ENCODE results near the gene DENND1A.

DENND1A gene

GRCh38 chr9:123419091-123419490 lies 510.8 kb downstream of the DENND1A start:
- TF ChIP-seq SIN3A (IDR thresholded peaks at IDR 0.05; ENCODE audit: borderline replicate concordance, insufficient read depth, low read length) (no peak), REST (IDR thresholded peaks at IDR 0.05; ENCODE audit: insufficient read depth in 1 of 2, low read depth in 2 of 2, low read length in 2 of 2) (no peak), TAF1 (IDR thresholded peaks at IDR 0.05; ENCODE audit: borderline replicate concordance, insufficient read depth, low read length) (no peak), POLR2AphosphoS5 (IDR thresholded peaks at IDR 0.05; ENCODE audit: low read depth, low read length) (no peak), FOXP2 (optimal IDR thresholded peaks at IDR 0.05; ENCODE audit: borderline replicate concordance, extremely low read depth, extremely low read length, insufficient read depth) (no peak)

- no peak for TF ChIP-seq TAF1 (IDR thresholded peaks at IDR 0.05; ENCODE audit: borderline replicate concordance, insufficient read depth, low read length)
- TF ChIP-seq SIN3A (IDR thresholded peaks at IDR 0.05; ENCODE audit: borderline replicate concordance, insufficient read depth, low read length): no peak
- TF ChIP-seq POLR2AphosphoS5 (IDR thresholded peaks at IDR 0.05; ENCODE audit: low read depth, low read length): no peak
- TF ChIP-seq REST (IDR thresholded peaks at IDR 0.05; ENCODE audit: insufficient read depth in 1 of 2, low read depth in 2 of 2, low read length in 2 of 2): no peak
- TF ChIP-seq FOXP2 (optimal IDR thresholded peaks at IDR 0.05; ENCODE audit: borderline replicate concordance, extremely low read depth, extremely low read length, insufficient read depth): no peak
Measured at GRCh38 chr9:123418506-123418905, 511.4 kb downstream of the DENND1A start.

- TF ChIP-seq FOXP2 (optimal IDR thresholded peaks at IDR 0.05; ENCODE audit: borderline replicate concordance, extremely low read depth, extremely low read length, insufficient read depth): no peak
- TF ChIP-seq REST (IDR thresholded peaks at IDR 0.05; ENCODE audit: insufficient read depth in 1 of 2, low read depth in 2 of 2, low read length in 2 of 2): no peak
- TF ChIP-seq SIN3A (IDR thresholded peaks at IDR 0.05; ENCODE audit: borderline replicate concordance, insufficient read depth, low read length): no peak
- no peak for TF ChIP-seq TAF1 (IDR thresholded peaks at IDR 0.05; ENCODE audit: borderline replicate concordance, insufficient read depth, low read length)
- TF ChIP-seq POLR2AphosphoS5 (IDR thresholded peaks at IDR 0.05; ENCODE audit: low read depth, low read length): no peak
Measured at GRCh38 chr9:123418052-123418430, 511.9 kb downstream of the DENND1A start.

- no peak for TF ChIP-seq TAF1 (IDR thresholded peaks at IDR 0.05; ENCODE audit: borderline replicate concordance, insufficient read depth, low read length)
- no peak for TF ChIP-seq REST (IDR thresholded peaks at IDR 0.05; ENCODE audit: insufficient read depth in 1 of 2, low read depth in 2 of 2, low read length in 2 of 2)
- TF ChIP-seq FOXP2 (optimal IDR thresholded peaks at IDR 0.05; ENCODE audit: borderline replicate concordance, extremely low read depth, extremely low read length, insufficient read depth): no peak
- no peak for TF ChIP-seq SIN3A (IDR thresholded peaks at IDR 0.05; ENCODE audit: borderline replicate concordance, insufficient read depth, low read length)
- TF ChIP-seq POLR2AphosphoS5 (IDR thresholded peaks at IDR 0.05; ENCODE audit: low read depth, low read length): no peak
Measured at GRCh38 chr9:123417289-123418051, 512.5 kb downstream of the DENND1A start.

Measured in PFSK-1 (cell line).